Anterior cingulate cortex (tissue), 58 donors: ENCODE data around the gene MORN4.
A peak's percentile ranks its signal among the peaks of the same experiment; 100 is the strongest.
"Not testable (repeated sequence)": the region's sequence is repeated elsewhere in the genome, so short reads cannot be mapped to it uniquely, and the experiment has no call there.

Experiments
- DNase-seq, 58 donors: peaks; one replicate each; lab custom pipeline; 2025; lab: John Stamatoyannopoulos, UW

The MORN4 gene

DNA sequence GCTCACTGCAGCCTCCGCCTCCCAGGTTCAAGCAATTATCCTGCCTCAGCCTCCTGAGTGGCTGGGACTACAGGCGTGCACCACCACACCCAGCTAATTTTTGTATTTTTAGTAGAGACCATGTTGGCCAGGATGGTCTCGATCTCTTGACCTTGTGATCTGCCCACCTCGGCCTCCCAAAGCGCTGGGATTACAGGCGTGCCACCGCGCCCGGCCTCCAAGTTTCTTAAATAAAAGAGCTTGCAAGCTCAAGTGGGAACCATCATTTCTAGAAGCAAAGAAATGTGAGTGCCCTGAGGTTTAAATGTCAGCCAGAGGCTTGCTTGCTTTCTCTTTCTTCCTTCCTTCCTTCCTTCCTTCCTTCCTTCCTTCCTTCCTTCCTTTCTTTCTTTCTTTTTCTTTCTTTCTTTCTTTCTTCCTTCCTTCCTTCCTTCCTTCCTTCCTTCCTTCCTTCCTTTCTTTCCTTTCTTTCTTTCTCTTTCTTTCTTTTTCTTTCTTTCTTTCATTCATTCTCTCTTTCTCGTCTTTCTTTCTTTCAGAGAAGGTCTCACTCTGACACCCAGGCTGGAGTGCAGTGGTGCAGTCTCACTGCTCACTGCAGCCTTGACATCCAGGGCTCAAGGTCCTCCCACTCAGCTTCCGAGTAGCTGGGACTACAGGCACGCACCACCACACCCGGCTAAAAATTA lies 9.3 kb upstream of the MORN4 start:
- not testable (repeated sequence) for DNase-seq

DNA sequence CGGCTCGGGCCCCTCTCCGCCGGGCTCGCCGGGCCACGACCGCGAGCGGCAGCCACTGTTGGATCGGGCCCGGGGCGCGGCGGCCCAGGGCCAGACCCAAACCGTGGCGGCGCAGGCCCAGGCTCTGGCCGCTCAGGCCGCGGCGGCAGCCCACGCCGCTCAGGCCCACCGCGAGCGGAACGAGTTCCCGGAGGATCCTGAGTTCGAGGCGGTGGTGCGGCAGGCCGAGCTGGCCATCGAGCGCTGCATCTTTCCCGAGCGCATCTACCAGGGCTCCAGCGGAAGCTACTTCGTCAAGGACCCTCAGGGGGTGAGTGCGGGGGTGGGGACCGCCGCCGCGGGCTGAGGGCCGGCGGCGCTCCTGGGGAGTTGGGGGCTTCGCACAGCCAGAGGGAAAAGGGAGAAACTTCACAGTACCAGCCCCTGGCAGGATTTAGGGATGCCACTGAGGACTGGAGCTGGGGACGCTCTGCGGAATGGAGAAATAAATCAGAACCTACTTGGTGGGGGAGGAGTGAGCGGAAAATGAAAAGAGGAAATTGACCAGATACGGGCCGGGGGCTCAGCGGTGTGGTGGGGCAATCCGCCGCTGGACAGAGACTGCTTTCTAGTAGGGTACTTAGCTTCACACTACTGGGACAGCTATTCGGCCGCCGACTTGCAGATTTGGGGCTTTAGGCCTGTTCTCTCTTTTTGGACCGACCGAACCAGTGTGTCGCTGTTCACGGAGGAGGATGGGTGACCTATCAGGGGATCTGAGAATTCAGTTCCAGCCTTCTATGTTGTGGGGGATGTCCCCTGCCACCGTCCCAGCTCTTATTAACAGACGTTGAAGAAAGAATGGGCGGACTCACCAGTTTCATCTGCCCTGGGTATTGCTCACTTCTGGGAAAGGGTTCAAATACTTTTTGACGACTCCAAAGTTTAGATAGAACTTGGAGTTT lies 7.8 kb upstream of the MORN4 start:
- peak in 22 of 58 donors; percentile 3 to 60 (median 21) for DNase-seq

DNA sequence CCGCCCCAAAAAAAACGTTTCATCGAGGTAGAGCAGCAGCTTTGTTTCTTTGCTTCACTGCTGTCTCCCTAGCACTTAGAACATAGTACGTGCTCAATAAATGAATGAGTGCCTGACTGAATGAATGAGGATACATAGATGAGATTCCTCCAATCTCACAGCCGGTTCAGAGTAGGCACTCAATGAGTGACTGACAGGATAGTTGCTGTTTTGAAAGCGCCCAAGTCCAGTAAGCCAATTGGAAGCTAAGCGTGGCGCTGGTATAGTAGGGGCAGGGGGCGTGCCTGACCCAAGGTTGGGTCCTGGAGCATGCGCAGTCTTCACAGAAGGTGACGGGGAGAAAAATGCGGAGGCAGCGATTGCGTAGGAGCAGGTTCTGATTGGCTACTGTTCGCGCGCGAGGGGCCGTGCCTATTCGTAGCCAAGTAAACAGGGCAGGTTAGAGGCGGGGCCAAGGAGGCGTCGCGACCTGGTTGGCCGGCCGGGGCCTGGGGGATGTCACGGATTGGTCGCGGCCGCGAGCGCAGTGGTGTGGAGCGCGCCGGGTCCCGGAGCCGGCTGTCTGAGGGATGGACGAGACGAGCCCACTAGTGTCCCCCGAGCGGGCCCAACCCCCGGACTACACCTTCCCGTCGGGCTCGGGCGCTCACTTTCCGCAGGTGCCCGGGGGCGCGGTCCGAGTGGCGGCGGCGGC lies 7.0 kb upstream of the MORN4 start, which contains the start of gene PI4K2A:
TSS of gene PI4K2A (plus strand) at position 498 of the 694 bp plus-strand sequence. CDS start at position 570, 72 bp downstream.
- peak; percentile 92 to 99 (median 98) for DNase-seq

DNA sequence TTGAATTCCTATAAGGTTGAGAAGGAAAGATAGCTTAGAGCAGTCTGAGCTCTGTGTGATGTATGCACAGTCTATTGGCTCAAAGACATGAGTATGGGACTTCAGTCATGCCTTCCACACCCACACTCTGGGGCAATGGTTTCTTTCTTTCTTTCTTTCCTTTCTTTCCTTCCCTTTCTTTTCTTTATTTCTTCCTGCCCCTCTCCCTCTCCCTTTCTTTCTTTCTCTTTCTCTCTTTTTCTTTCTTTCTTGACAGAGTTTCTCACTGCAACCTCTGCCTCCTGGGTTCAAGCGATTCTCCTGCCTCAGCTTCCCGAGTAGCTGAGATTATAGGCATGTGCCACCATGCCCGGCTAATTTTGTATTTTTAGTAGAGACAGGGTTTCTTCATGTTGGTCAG lies 5.8 kb upstream of the MORN4 start:
- DNase-seq, result not testable (repeated sequence)

DNA sequence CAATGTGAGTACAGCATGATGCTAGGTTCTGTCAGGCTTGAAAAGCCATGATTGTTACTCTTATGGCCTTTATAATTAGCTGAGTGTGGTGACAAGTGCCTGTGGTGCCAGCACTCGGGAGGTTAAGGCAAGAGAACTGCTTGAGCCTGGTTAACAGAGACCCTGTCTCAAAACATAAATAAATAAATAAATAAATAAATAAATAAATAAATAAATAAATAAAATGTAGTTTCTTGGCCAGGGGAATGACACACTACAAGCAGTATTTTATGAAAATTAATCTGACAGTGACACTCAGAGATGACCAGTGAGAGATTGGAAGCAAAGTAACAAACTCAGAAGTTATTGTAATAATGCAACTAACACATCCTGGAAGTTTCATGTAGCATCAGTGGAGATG lies 2.3 kb upstream of the MORN4 start:
- no peak for DNase-seq

DNA sequence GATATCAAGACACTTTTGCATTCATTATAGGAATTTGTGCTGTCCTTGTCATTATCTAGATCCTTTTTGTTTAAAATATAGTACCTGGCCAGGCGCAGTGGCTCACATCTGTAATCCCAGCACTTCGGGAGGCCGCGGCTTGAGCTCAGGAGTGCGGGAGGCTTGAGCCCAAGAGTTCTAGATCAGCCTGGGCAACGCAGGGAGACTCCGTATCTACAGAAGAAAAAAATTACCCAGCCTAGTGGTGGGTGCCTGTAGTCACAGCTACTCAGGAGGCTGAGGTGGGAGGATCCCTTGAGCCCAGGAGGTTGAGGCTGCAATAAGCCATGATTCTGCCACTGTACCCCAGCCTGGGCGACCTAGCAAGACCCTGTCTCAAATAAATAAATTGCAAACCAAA lies 621 bp upstream of the MORN4 start:
- DNase-seq, result peak in 1 of 58 donors; percentile 42

DNA sequence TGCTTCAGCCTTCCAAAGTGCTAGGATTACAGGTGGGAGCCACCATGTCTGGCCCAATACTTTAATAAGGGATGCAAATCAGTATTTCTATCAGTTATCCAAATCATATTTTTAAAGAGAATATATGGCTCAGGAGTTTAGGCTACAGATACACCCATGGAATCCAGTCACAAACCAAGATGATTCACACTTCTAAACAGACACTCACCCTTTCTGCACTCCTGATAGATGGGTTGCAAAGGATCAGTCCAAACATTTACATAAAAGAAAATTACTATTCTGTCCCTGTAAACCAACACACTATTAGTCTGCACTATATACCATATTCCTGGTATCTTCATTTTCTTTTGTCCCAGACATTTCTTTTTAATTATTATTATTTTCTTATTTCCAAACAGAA lies 2.2 kb downstream of the MORN4 start:
- no peak for DNase-seq

DNA sequence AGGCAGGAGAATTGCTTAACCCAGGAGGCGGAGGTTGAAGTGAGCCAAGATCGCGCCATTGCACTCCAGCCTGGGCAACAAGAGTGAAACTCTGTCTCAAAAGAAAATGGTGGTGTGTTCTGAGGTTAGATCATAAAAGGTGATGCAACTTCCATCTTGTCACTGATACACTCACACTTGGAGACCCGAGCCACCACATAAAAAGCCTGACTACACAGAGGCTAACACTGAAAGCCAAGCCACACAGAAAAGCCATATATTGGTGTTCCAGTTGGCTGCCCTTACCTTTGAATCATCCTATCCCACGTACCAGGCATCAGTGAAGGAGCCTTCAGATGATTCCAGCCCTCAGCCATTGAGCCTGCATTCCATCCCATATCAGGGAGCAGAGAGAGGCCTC lies 4.0 kb downstream of the MORN4 start:
- no peak for DNase-seq

DNA sequence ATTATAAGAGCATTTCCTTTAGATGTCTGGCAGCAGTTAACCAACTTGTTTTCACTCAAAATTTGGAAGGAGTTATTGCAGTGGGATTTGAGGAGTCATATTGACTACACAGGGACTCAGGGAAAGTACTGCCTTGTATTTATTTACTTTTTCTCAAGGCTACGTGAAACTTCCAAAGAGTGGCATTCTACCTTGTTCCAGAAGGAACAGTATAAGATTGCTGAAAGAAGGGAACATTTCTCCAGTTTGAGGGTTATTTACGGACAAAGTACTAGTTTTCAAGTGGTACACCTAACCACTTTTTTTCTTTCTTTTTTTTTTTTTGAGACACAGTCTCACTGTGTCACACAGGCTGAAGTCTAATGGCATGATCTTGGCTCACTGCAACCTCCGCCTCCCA lies 5.1 kb downstream of the MORN4 start:
- no peak for DNase-seq

DNA sequence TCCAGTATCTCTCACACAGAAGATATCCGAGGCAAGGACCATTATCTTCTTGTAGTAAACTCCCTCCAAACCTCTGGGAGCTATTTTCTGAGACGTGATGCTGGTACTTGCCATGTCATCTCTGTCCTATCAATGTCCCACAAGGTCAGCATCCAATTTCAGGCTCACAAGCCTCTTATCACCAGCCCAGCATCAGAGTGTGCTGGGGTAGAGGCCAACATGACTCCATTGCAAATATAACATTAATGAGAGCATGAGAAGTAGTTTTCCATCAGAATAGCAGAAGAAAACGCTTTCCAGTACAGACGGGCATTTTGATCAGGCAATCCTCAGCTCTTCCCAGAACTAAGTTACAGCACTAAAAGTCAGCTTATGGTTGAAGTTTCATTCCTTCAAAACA lies 5.6 kb downstream of the MORN4 start:
- DNase-seq, result no peak

DNA sequence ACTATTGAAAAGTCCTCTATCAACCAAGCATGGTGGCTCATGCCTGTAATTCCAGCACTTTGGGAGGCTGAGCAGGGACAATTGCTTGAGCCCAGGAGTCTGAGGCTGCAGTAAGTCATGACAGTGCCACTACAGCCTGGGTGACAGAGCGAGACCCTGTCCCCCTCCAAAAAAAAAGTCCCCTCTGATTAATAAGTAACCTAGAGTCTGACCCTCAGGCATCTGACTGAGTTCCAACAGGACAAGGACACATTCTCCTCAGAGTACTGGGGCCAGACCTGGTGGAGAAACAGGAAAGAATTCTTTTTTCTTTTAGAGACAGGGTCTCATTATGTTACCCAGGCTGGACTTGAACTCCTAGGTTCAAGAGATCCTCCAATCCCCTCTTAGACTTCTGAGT lies 10.0 kb downstream of the MORN4 start:
- DNase-seq, result no peak

DNA sequence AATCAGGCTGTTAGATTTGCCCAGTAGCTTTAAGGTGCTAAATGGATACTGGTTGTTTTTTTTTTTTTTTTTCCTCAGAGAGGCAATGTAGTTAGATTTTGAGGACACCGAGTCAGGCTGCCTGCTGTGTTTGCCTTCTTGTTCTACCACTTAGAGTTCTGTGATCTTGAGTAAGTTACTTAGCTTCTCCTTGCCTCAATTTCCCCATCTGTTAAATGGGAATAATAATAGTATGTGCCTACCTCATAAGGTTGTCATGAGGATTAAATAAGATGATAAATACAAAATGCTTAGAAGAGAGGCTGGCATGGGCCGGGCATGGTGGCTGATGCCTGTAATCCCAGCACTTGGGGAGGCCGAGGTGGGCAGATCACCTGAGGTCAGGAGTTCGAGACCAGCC lies 14.6 kb downstream of the MORN4 start:
- no peak for DNase-seq

DNA sequence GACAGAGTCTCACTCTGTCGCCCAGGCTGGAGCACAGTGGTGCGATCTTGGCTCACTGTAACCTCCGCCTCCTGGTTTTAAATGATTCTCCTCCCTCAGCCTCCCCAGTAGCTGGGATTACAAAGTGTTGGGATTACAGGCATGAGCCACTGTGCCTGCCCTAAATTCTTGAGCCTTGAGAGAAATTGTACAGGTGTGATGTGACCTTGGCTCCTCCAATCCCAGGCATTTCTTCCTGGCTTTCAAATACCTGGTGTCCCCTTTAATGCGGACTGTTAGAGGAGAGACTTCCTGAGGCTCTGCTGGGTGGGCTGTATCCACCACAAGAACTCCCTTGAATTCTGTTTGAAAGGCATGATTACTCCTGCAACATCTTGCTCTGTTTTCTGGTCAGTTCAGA lies 15.0 kb downstream of the MORN4 start:
- no peak for DNase-seq

DNA sequence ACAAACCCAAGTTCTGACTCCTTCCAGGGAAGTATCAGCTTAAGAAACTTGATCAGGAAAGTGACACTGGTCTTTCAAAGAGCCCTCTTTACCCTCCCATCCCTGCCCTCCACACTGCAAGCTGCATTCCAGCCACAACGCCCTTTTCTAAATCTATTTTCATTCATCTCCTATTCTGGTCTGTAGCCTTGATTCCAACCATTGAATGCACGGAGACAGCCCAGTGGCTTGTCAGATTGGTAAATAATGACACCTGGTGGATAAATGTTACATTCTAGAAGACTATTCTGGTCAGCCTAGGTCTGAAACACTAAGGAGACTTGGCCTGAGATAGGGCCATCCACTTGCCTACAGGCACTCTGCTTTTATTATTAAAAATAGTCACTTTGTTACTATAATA lies 20.9 kb downstream of the MORN4 start:
- DNase-seq, result no peak

DNA sequence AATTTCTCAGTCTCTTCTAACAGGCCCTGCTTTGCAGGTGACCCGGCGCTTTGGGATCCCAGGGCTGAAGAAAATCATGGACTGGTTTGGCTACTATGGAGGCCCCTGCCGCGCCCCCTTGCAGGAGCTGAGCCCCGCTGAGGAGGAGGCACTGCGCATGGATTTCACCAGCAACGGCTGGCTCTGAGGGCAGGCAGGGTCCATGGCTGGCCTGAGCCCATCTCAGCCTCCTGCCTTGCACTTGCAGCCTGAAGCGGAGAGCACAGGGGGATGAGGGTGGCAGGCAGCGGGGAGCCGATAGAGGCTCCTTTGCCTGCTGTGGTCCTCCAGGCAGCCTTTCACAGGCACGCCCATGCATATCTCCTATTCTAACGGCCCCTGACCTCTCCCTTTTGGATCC lies 21.8 kb downstream of the MORN4 start:
- DNase-seq, result no peak

DNA sequence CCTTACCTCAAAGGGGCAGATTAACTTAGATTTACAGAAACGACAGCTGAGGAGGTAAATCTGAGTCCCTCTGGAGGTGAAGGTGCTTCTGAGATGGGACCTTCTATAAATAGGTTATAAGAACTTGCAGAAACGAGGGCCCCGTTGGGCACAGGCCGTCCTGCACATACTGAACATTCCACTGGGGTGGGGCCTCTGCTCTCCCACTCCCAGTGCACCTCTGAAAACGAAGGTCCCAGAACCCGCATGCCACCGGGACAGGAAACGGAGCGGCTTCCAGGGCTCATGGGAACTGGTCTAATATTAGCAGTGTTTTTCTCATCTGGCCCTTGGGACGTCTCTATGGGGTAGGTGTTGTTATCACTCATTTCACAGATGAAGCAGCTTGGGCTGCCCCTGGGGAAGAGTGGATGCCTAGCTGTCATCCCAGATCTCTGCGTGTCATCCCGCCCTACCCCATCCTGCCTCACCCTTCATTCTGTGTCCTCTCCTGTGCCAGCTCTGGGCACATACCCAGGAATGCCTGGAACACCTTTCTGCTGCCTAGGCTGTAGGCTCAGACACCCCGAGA lies 24.2 kb downstream of the MORN4 start:
- DNase-seq, result no peak

DNA sequence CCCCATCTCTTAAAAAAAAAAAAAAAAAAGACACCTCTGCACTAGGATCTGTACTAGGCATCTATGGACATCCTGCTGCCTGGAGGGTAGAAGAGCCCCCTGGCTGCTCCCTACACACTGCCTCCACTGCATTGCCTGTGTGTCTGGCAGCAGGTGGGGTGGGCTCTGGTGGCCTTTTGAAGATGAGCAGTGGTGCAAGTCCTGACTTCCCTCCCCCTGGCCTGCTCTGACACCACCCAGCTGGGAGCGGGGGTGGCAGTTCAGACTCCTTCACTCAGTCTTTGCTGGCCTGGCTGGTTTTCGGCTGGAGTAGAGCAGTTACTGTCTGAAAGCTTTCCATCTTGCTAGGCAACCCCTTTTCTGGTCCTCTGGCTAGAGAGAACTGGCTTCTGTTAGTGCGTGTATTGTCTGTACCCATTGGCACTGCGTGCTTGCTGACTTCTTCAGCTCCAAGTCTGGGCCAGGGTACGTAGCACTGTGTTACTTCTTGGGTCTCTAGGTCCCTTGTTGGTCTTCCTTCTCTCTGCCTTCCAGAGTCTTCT lies 26.1 kb downstream of the MORN4 start:
- peak in 30 of 58 donors; percentile 2 to 63 (median 21) for DNase-seq

DNA sequence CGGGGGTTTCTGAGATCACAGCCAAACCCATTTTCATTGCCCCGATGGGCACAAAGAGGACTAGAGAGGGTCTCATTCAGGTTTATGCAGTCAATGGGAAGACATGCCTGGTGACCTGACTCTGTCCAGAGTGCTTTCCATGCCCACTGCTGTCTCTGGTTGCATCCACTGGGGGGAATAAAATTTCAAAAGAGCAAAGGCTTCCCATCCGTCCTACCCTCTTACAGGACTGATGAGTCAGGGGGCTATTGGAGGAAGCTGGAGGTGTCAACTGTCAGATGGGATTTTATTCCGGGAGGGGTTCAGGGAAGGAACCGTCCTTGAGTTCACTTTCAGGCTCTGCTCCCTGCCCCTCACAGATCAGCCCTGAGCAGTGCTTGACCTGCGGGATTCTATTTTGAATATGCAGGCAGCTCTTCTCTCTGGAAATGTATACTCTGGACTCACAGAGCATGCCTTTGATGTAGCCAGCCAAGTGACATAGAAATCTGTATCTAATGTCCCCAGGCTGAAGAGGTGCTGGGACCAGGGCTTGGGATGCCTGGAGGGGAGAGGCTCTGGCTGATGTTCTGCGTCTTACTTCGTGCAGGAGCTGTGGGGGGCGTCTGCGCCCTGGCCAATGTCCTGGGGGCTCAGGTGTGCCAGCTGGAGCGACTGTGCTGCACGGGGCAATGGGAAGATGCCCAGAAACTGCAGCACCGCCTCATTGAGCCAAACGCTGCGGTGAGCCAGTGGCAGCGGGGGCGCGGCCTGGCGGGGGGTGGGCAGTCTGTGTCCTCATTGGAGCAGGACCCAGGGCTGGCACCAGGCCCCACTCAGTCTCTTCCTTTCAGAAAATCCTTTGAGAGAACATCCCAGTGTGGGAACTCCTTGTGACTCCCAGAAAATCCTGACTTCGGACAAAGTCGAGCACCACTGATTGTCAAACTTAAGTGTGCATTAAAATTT lies 31.8 kb downstream of the MORN4 start:
- DNase-seq, result peak in 36 of 58 donors; percentile 1 to 70 (median 32)

DNA sequence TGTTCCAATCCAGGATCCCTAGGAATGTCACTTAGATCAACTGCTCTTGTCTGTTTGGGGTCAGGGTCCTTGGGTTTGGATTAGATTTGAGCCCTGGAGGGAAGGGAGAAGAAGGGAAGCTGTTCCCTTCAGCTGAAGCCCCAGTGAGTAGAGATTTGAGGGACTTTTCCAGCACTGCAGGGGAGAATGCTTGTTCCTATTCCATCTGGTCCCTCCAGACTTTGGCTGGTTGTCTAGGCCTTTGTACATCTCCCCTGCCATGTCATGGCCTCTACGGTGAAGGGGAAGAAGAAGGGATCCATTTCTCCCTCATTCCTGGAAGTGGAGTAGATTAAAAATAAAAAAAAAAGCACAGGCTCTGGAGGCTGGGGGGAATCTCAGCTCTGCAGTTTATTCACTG lies 32.7 kb downstream of the MORN4 start:
- DNase-seq, result no peak
